Measurements from ENCODE around the gene CHRNB2.
A peak's percentile ranks its signal among the peaks of the same experiment; 100 is the strongest.

CHRNB2 gene

GRCh38 chr1:154553056-154554030, 14.2 kb upstream of the CHRNB2 start:
- no peak for DNase-seq

- DNase-seq = no peak
These were observed 11.2 kb upstream of the CHRNB2 start for GRCh38 chr1:154556422-154556821.

- DNase-seq = no peak
These were observed 10.2 kb upstream of the CHRNB2 start for GRCh38 chr1:154557248-154557938.

GRCh38 chr1:154557939-154558719, 9.4 kb upstream of the CHRNB2 start, which contains the start of gene UBE2Q1:
Gene UBE2Q1, minus strand, starts transcription at chr1:154558662. Its CDS starts 109 bp downstream, at chr1:154558553.
- peak; percentile 6 for DNase-seq

GRCh38 chr1:154558720-154559465, 8.7 kb upstream of the CHRNB2 start:
- DNase-seq = peak; percentile 100

- DNase-seq = peak; percentile 80
These were observed 8.0 kb upstream of the CHRNB2 start for GRCh38 chr1:154559466-154560044.

GRCh38 chr1:154565876-154566275, 1.7 kb upstream of the CHRNB2 start:
- no peak for DNase-seq

- DNase-seq = no peak
These were observed 708 bp downstream of the CHRNB2 start for GRCh38 chr1:154568157-154568815.

GRCh38 chr1:154571244-154571963, 3.8 kb downstream of the CHRNB2 start:
- DNase-seq = no peak

- no peak for DNase-seq
These were observed 4.3 kb downstream of the CHRNB2 start for GRCh38 chr1:154571964-154572288.

GRCh38 chr1:154572468-154573167, 5.0 kb downstream of the CHRNB2 start:
- DNase-seq = no peak

GRCh38 chr1:154573168-154573510, 5.6 kb downstream of the CHRNB2 start:
- no peak for DNase-seq

- DNase-seq = no peak
These were observed 7.1 kb downstream of the CHRNB2 start for GRCh38 chr1:154574716-154575115.

- no peak for DNase-seq
These were observed 7.8 kb downstream of the CHRNB2 start for GRCh38 chr1:154575147-154575927.

- no peak for DNase-seq
These were observed 8.5 kb downstream of the CHRNB2 start for GRCh38 chr1:154575951-154576566.

GRCh38 chr1:154577346-154578057, 9.9 kb downstream of the CHRNB2 start:
- DNase-seq = no peak

GRCh38 chr1:154578058-154578418, 10.5 kb downstream of the CHRNB2 start:
- no peak for DNase-seq

- no peak for DNase-seq
These were observed 11.8 kb downstream of the CHRNB2 start for GRCh38 chr1:154579374-154579773.

Data from central memory CD4-positive, alpha-beta T cell (primary cell).